Naive thymus-derived CD4-positive, alpha-beta T cell (primary cell): Measurements from ENCODE around the gene MTHFD1. TPM values are rescaled to one million over a fixed set of nuclear protein-coding genes. Genes with fewer than 3 reads are reported as not detected.

Experiments
- ATAC-seq: fragments of 150-1000 bp; cut with Tn5 transposase; 2 replicates; pipeline ENCODE4 v1.10.0; 2021; ENCODE audit warnings: mild to moderate bottlenecking, moderate library complexity
- CTCF ChIA-PET: fragments of 350-600 bp; sonication (Branson Sonifier 250); formaldehyde crosslinking; loops from one replicate; lab custom pipeline; 2021; ENCODE audit warnings: antibody characterized with exemption; lab: Charles Lee
- POLR2A ChIA-PET: fragments of 350-600 bp; sonication (Branson Sonifier 250); formaldehyde crosslinking; loops from one replicate; lab custom pipeline; 2021; ENCODE audit warnings: antibody characterized with exemption, inconsistent platforms; lab: Charles Lee
- DNase-seq, 9 donors: peaks; one replicate each; pipeline versions ENCODE4 v3.0.0 to v3.0.0-alpha.2; 2020 to 2022; ENCODE audit warnings: mixed read lengths in 1 of 9
- H3K27ac ChIP-seq: one replicate; pipeline ENCODE4 v1.7.0; 2013; ENCODE audit warnings: mild to moderate bottlenecking, low read depth, low read length, moderate library complexity
- H3K27me3 ChIP-seq, 2 donors: one replicate each; pipeline ENCODE4 v1.7.0; 2013; ENCODE audit warnings: low read length in 2 of 2, mild to moderate bottlenecking in 2 of 2, moderate library complexity in 2 of 2; ENCODE audit not compliant: control insufficient read depth in 2 of 2, insufficient read depth in 2 of 2
- H3K36me3 ChIP-seq, 3 experiments: 1 replicate in 2 of 3; 2 replicates in 1 of 3; pipeline ENCODE4 v1.7.0; 2013; ENCODE audit warnings: low read length in 3 of 3, mild to moderate bottlenecking in 3 of 3, moderate library complexity in 1 of 3; ENCODE audit not compliant: insufficient read depth in 3 of 3, control insufficient read depth in 2 of 3
- H3K4me1 ChIP-seq, 2 donors: one replicate each; pipeline ENCODE4 v1.7.0; 2013; ENCODE audit warnings: low read length in 2 of 2, mild to moderate bottlenecking in 2 of 2, moderate library complexity in 1 of 2; ENCODE audit not compliant: control insufficient read depth in 2 of 2, insufficient read depth in 2 of 2
- H3K4me3 ChIP-seq: 2 replicates; pipeline ENCODE4 v1.7.0; 2013; ENCODE audit warnings: mild to moderate bottlenecking, low read length
- H3K9me3 ChIP-seq, 3 experiments: 1 replicate in 2 of 3; 2 replicates in 1 of 3; pipeline ENCODE4 v1.7.0; 2013; ENCODE audit warnings: low read length in 3 of 3; ENCODE audit not compliant: control insufficient read depth in 2 of 3
- H3K27ac Mint-ChIP-seq, 9 donors: one replicate each; pipeline ENCODE4 v1.8.0; 2020 to 2022; ENCODE audit warnings: mixed read lengths in 9 of 9, mild to moderate bottlenecking in 8 of 9, moderate library complexity in 5 of 9, inconsistent platforms in 2 of 9
- H3K27me3 Mint-ChIP-seq, 5 donors: one replicate each; pipeline ENCODE4 v1.8.0; 2021 to 2022; ENCODE audit warnings: mixed read lengths in 5 of 5, mild to moderate bottlenecking in 1 of 5
- H3K36me3 Mint-ChIP-seq, 5 donors: one replicate each; pipeline ENCODE4 v1.8.0; 2020 to 2022; ENCODE audit warnings: mixed read lengths in 5 of 5, mild to moderate bottlenecking in 3 of 5, inconsistent platforms in 1 of 5
- H3K4me1 Mint-ChIP-seq, 7 donors: one replicate each; pipeline ENCODE4 v1.8.0; 2020 to 2022; ENCODE audit warnings: mixed read lengths in 7 of 7, mild to moderate bottlenecking in 3 of 7, inconsistent platforms in 1 of 7
- H3K4me3 Mint-ChIP-seq, 10 donors: one replicate each; pipeline ENCODE4 v1.8.0; 2020 to 2022; ENCODE audit warnings: mild to moderate bottlenecking in 10 of 10, mixed read lengths in 10 of 10, moderate library complexity in 6 of 10, inconsistent platforms in 2 of 10
- H3K9me3 Mint-ChIP-seq, 11 donors: one replicate each; pipeline ENCODE4 v1.8.0; 2020 to 2022; ENCODE audit warnings: mixed read lengths in 11 of 11, mild to moderate bottlenecking in 4 of 11, inconsistent platforms in 1 of 11, moderate library complexity in 1 of 11
- intact Hi-C, 2 donors: fragments of 100-400 bp; cut with micrococcal nuclease; formaldehyde crosslinking; loops; one replicate each; pipeline ENCODE4 v1.15.1; 2023
- polyA plus RNA-seq, 2 donors: library from polyadenylated mRNA; unstranded; fragments of 300-500 nt; fragmentation: Illumina TruSeq; gene quantifications; one replicate each; pipeline ENCODE4 v1.2.3, GENCODE V29; 2021
- total RNA-seq, 6 experiments: library from RNA in 5 of 6; stranded (reverse) in 5 of 6; gene quantifications; 1 replicate in 5 of 6; 2 replicates in 1 of 6; pipeline ENCODE4 v1.2.3 and lab custom pipeline; 2021 to 2026

Gene MTHFD1
- total and polyA plus RNA-seq, 7 experiments from 2014 or later, result 28.0 to 189 (median 30.9) TPM

DNA sequence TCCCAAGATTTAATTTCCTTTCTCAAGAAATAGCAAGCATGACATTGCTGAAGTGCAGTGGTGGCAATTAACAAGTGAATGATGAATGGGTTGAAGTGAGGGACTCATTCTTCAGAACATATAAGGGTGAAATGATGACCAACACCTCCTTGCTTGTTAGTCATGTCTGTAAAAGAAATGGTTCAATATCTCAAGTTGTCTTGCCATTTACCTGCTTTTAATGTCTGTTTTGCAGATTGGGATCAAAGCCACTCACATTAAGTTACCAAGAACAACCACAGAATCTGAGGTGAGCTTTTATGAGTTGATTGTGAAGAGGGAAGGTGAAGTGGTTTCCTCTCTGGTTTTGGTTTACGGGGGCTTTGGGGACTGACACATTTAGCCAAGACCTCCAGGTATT is 24.1 kb downstream of the MTHFD1 start:
- POLR2A ChIA-PET, result interaction anchor here (1.2 kb wide), 1 partner anchor 20 kb away, joined by 3 read pairs; no protein-coding TSS in a partner anchor
- Mint-ChIP-seq H3K36me3 (peaks cover 5 to 36% (median 24%) of the 10 kb centered on the region in 5 donors), H3K27ac (no peak overlapping the region)

DNA sequence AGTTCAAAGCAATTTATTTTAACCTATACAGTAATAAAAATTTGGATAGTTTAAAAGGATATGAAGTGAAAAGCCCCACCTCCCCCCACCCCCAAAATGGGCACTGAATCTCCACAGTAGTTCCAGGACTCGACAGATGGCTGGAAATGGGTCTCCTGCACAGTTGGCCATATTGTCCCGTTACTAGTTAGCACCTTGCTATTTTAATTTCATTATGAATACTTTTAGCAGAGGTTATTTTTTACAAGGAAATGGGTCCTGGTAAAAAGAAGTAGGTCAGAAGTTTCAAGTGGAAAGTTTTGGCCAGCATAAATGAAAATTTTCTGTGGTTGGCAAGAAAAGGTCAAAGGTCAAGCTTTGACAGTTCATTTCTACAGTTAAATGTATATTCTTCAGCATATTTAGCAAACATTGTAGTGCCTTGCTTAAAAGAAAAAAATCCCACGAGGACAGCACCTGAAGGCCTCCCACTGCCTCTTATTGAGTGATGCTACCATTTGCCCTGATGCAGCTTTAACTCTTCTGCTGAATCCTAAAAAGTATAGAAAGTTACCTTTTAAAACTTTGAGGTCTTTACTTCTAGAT is 28.3 kb downstream of the MTHFD1 start:
- POLR2A ChIA-PET, result no interaction called here
- Histone ChIP-seq H3K9me3 (no peaks in the 10 kb centered on the region), H3K27ac (no peak overlapping the region), H3K4me3 (no peak overlapping the region), H3K27me3 (no peaks in the 10 kb centered on the region), H3K36me3 (peaks cover 11 to 54% (median 13%) of the 10 kb centered on the region in 3 experiments), H3K4me1 (no peaks in the 10 kb centered on the region)
- Mint-ChIP-seq H3K27me3 (no peaks in the 10 kb centered on the region), H3K4me3 (no peak overlapping the region), H3K9me3 (no peaks in the 10 kb centered on the region), H3K4me1 (peaks cover 0 to 17% (median 0%) of the 10 kb centered on the region in 7 donors), H3K27ac (no peak overlapping the region), H3K36me3 (peaks cover 13 to 58% (median 27%) of the 10 kb centered on the region in 5 donors)
- ATAC-seq, result no peak
- CTCF ChIA-PET, result interaction anchor here (1.0 kb wide), 1 partner anchor 14 kb away, joined by 3 read pairs; no protein-coding TSS in a partner anchor
- no peak for DNase-seq
- intact Hi-C loops, result no loop called here

More for the DNA sequence above, 24.1 kb downstream of the MTHFD1 start:
- H3K4me3 Mint-ChIP-seq, result no peak overlapping the region
- CTCF ChIA-PET, result interaction anchor here (0.7 kb wide), 2 partner anchors 74 to 81 kb away, joined by 3 to 4 read pairs; no protein-coding TSS in a partner anchor
- peaks cover 0 to 26% (median 0%) of the 10 kb centered on the region in 7 donors for H3K4me1 Mint-ChIP-seq
- ATAC-seq (no peak), DNase-seq (no peak)
- Histone ChIP-seq H3K27me3 (no peaks in the 10 kb centered on the region), H3K36me3 (peaks cover 0 to 27% (median 5%) of the 10 kb centered on the region in 3 experiments), H3K9me3 (no peaks in the 10 kb centered on the region), H3K27ac (no peak overlapping the region), H3K4me3 (no peak overlapping the region), H3K4me1 (no peaks in the 10 kb centered on the region)
- intact Hi-C loops, result loop anchor here in 1 of 2 donors (2.0 kb wide), 1 partner anchor 23 kb away; the partner anchor contains the start of gene MTHFD1
- H3K27me3 Mint-ChIP-seq, result no peaks in the 10 kb centered on the region
- H3K9me3 Mint-ChIP-seq, result peaks cover 0 to 1% (median 0%) of the 10 kb centered on the region in 11 donors

DNA sequence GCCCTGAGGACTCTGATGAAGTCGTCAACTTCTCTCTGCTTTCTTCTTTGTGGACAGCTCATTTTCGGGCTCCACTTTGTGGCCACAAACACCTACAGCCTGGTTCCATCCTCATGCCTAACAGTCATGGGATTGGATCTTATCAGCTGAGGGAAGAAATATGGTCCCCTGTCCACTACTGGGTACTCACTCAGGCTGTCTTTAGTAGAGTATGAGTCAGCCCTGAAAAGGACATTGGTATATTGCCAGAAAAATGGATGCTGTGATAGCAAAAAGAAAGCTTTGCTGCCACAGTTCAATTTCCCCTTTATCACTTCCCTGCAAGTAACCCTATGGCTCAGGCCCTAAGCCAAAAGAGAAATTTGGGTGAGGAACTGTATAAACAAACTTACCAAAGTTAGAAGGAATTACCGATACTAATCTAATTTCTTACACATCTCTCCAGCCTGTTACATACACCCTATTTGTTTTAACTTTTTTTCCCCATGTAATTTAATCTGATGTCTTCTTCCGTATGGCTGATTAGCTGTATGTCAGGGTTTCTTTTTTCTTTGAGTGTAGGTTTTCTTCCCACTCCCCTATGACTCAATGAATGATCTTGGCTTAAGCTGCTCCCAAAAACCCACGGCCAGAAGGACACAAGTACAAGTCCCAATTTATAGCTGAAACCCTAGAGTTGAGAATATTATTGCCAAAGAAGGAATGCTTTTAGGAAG is 29.1 kb downstream of the MTHFD1 start:
- no peaks in the 10 kb centered on the region for H3K4me1 ChIP-seq
- ATAC-seq (no peak), DNase-seq (no peak)
- Mint-ChIP-seq H3K4me3 (no peak overlapping the region), H3K27me3 (no peaks in the 10 kb centered on the region), H3K9me3 (no peaks in the 10 kb centered on the region), H3K27ac (no peak overlapping the region), H3K36me3 (peaks cover 13 to 56% (median 24%) of the 10 kb centered on the region in 5 donors), H3K4me1 (peaks cover 0 to 12% (median 0%) of the 10 kb centered on the region in 7 donors)
- no peaks in the 10 kb centered on the region for H3K27me3 ChIP-seq
- H3K27ac ChIP-seq, result no peak overlapping the region
- intact Hi-C loops, result no loop called here
- peaks cover 11 to 57% (median 13%) of the 10 kb centered on the region in 3 experiments for H3K36me3 ChIP-seq
- no peak overlapping the region for H3K4me3 ChIP-seq
- POLR2A ChIA-PET, result interaction anchor here (0.8 to 1.0 kb wide), 2 partner anchors 19 to 73 kb away, joined by 3 to 4 read pairs; no protein-coding TSS in a partner anchor
- CTCF ChIA-PET, result interaction anchor here (1.0 kb wide), 1 partner anchor 13 kb away, joined by 3 read pairs; no protein-coding TSS in a partner anchor
- H3K9me3 ChIP-seq, result no peaks in the 10 kb centered on the region

DNA sequence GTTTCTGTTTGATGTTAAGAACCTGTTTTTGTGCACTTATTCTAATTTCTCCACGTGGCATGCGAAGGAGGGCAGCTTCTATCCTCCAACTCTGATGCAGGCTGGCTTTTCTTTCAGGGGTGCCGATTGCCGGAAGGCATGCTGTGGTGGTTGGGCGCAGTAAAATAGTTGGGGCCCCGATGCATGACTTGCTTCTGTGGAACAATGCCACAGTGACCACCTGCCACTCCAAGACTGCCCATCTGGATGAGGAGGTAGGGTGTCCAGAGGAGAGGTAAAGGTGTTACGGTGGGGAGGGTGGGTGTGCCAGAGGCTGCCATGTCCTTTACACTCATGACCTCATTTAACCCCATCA is 29.6 kb downstream of the MTHFD1 start:
- Mint-ChIP-seq H3K4me3 (no peak overlapping the region), H3K27me3 (no peaks in the 10 kb centered on the region), H3K9me3 (no peaks in the 10 kb centered on the region), H3K36me3 (peaks cover 13 to 58% (median 28%) of the 10 kb centered on the region in 5 donors), H3K4me1 (peaks cover 0 to 11% (median 0%) of the 10 kb centered on the region in 7 donors), H3K27ac (no peak overlapping the region)
- Histone ChIP-seq H3K9me3 (no peaks in the 10 kb centered on the region), H3K4me1 (no peaks in the 10 kb centered on the region), H3K36me3 (peaks cover 11 to 62% (median 13%) of the 10 kb centered on the region in 3 experiments), H3K27ac (no peak overlapping the region), H3K4me3 (no peak overlapping the region), H3K27me3 (no peaks in the 10 kb centered on the region)
- ChIA-PET POLR2A (interaction anchor here (0.8 to 1.0 kb wide), 2 partner anchors 20 to 72 kb away, joined by 3 to 4 read pairs; no protein-coding TSS in a partner anchor), CTCF (interaction anchor here (1.0 kb wide), 1 partner anchor 12 kb away, joined by 3 read pairs; no protein-coding TSS in a partner anchor)
- DNase-seq, result no peak
- ATAC-seq, result no peak
- intact Hi-C loops, result no loop called here

DNA sequence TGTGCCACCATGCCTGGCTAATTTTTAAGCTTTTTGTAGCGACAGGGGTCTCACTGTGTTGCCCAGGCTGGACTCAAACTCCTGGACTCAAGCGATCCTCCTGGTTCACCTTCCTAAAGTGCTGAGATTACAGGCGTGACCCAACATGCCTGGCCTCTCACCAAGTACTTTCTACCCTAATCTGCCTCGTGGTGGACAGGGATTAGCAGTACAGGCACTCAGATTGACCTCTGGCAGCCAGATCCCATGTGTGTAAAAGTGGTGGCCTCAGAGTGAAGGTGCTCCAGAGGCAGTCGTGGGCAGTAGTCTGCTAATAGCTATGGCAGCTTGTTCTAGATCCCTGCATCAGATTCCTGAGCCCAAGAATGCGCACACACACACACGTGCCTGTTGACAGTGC is 30.9 kb downstream of the MTHFD1 start:
- no peaks in the 10 kb centered on the region for H3K9me3 ChIP-seq
- H3K4me3 Mint-ChIP-seq, result no peak overlapping the region
- ATAC-seq, result no peak
- H3K9me3 Mint-ChIP-seq, result no peaks in the 10 kb centered on the region
- no peak for DNase-seq
- peaks cover 11 to 63% (median 13%) of the 10 kb centered on the region in 3 experiments for H3K36me3 ChIP-seq
- no peaks in the 10 kb centered on the region for H3K27me3 ChIP-seq
- CTCF ChIA-PET, result interaction anchor here (1.0 kb wide), 1 partner anchor 75 kb away, joined by 3 read pairs; no protein-coding TSS in a partner anchor
- H3K27ac Mint-ChIP-seq, result peak overlapping the region in 1 of 9 donors; percentile 8
- no peaks in the 10 kb centered on the region for H3K27me3 Mint-ChIP-seq
- H3K27ac ChIP-seq, result no peak overlapping the region
- H3K4me3 ChIP-seq, result no peak overlapping the region
- H3K4me1 Mint-ChIP-seq, result peaks cover 0 to 14% (median 0%) of the 10 kb centered on the region in 7 donors
- POLR2A ChIA-PET, result interaction anchor here (0.7 kb wide), 1 partner anchor 85 kb away, joined by 3 read pairs; the partner anchor contains the start of gene ZBTB1
- no peaks in the 10 kb centered on the region for H3K4me1 ChIP-seq
- intact Hi-C loops, result no loop called here
- peaks cover 13 to 59% (median 27%) of the 10 kb centered on the region in 5 donors for H3K36me3 Mint-ChIP-seq

DNA sequence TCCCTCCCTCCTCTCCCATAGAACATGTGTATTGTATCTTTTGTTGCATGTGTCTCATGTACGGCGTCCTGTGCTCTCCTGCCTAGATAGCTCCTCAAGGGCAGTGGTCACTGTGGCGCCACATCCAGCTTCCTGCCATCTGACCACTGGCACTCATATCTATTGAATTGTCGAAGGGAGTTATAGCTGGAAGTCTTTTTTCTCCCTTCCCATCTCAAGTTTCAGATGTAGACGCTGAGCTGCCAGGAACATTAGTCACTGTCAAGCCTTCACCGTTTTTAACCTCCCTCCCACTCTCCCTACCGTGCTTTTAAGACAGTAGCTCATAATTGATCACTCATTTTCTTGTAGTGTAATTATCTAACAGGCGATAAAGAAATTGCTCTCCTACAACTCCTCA is 33.0 kb downstream of the MTHFD1 start:
- POLR2A ChIA-PET, result no interaction called here
- peaks cover 8 to 65% (median 27%) of the 10 kb centered on the region in 5 donors for H3K36me3 Mint-ChIP-seq

More for the DNA sequence above, 33.0 kb downstream of the MTHFD1 start:
- no peak overlapping the region for H3K27ac Mint-ChIP-seq
- Histone ChIP-seq H3K36me3 (peaks cover 6 to 64% (median 13%) of the 10 kb centered on the region in 3 experiments), H3K4me3 (no peak overlapping the region), H3K4me1 (no peaks in the 10 kb centered on the region), H3K9me3 (no peaks in the 10 kb centered on the region), H3K27ac (no peak overlapping the region), H3K27me3 (no peaks in the 10 kb centered on the region)
- CTCF ChIA-PET, result interaction anchor here (1.3 kb wide), 1 partner anchor 9 kb away, joined by 7 read pairs; no protein-coding TSS in a partner anchor
- H3K9me3 Mint-ChIP-seq, result no peaks in the 10 kb centered on the region
- no peaks in the 10 kb centered on the region for H3K27me3 Mint-ChIP-seq
- no peak for ATAC-seq
- intact Hi-C loops, result no loop called here
- no peak overlapping the region for H3K4me3 Mint-ChIP-seq
- no peak for DNase-seq
- H3K4me1 Mint-ChIP-seq, result peaks cover 0 to 6% (median 0%) of the 10 kb centered on the region in 7 donors
